Hepatocyte (in vitro differentiated cells): ENCODE results near the gene LHX3.

Source experiments
- CTCF ChIP-seq: fragments of 200-600 bp; sonication (generic); IDR thresholded peaks from 2 replicates; pipeline ENCODE4 v1.5.1; 2016; ENCODE audit warnings: antibody characterized with exemption, mild to moderate bottlenecking; ENCODE audit not compliant: poor library complexity
- EZH2 ChIP-seq: fragments of 200-600 bp; sonication (generic); IDR thresholded peaks from 2 replicates; pipeline ENCODE4 v1.6.1; 2016; ENCODE audit warnings: antibody characterized with exemption, mild to moderate bottlenecking, borderline replicate concordance
- EZH2phosphoT487 ChIP-seq: fragments of 200-600 bp; sonication (generic); IDR thresholded peaks from one replicate; pipeline ENCODE4 v1.6.1; 2018; ENCODE audit warnings: antibody characterized with exemption, mild to moderate bottlenecking, low read depth, moderate library complexity; ENCODE audit not compliant: unreplicated experiment, severe bottlenecking

- TF ChIP-seq CTCF: no peak
- TF ChIP-seq EZH2: no peak
- no peak for TF ChIP-seq EZH2phosphoT487
Measured at GRCh38 chr9:136169495-136169894, 35.4 kb downstream of the LHX3 start.
